HepG2 (cell line): ENCODE measurements around the gene KRT77. TPM values are rescaled to one million over a fixed set of nuclear protein-coding genes. Genes with fewer than 3 reads are reported as not detected.

Experiments
- ATAC-seq: fragments of 200-7000 bp; cut with Tn5 transposase; 3 replicates; pipeline ENCODE4 v1.9.1; 2020; ENCODE audit warnings: mild to moderate bottlenecking, moderate library complexity
- BruUV-seq: library from RNA; stranded (reverse); fragments of 400-500 nt; replicated peaks from 2 replicates; lab custom pipeline; 2021; lab: Mats Ljungman, UMichigan
- CTCF ChIA-PET: fragments of 300-600 bp; formaldehyde crosslinking; extraction: SDS; loops from one replicate; lab custom pipeline; 2021; ENCODE audit warnings: low total read pairs, inconsistent platforms, low intra/inter-chr PET ratio; lab: Yijun Ruan, JAX
- POLR2A ChIA-PET: fragments of 350-600 bp; sonication (Branson Sonifier 250); formaldehyde crosslinking; loops from one replicate; lab custom pipeline; 2020; ENCODE audit warnings: antibody characterized with exemption, inconsistent platforms; lab: Yijun Ruan, JAX
- DNase-seq: peaks from one replicate; pipeline ENCODE4 v3.0.0-alpha.2; 2015; ENCODE audit warnings: low spot score
- FAIRE-seq: peaks from 3 replicates; lab custom pipeline; 2011; peaks lifted over from hg19 to GRCh38; lab: Jason Lieb, UNC
- H2AFZ ChIP-seq: one replicate; pipeline ENCODE4 v1.6.1; 2011; ENCODE audit warnings: low read length, inconsistent platforms
- H3K27ac ChIP-seq: fragments of 300-600 bp; 3 replicates; pipeline ENCODE4 v1.8.0; 2011; ENCODE audit warnings: mixed run types, mild to moderate bottlenecking, mixed read lengths, low read length, inconsistent platforms; ENCODE audit not compliant: insufficient read depth; ENCODE audit errors: extremely low read length
- H3K27me3 ChIP-seq, 2 experiments: fragments of 200-600 bp in 1 of 2; 2 replicates in 1 of 2; 3 replicates in 1 of 2; pipeline versions ENCODE4 v1.6.0 to v1.8.0; 2011; ENCODE audit warnings: low read length in 2 of 2, mild to moderate bottlenecking in 2 of 2, moderate library complexity in 2 of 2, inconsistent platforms in 1 of 2; ENCODE audit not compliant: insufficient read depth in 2 of 2, control insufficient read depth in 1 of 2
- H3K36me3 ChIP-seq, 2 experiments: fragments of 200-600 bp in 1 of 2; replicated peaks in 1 of 2; 2 replicates in 1 of 2; 3 replicates in 1 of 2; pipeline versions ENCODE4 v1.5.1 to v1.8.0; 2011; ENCODE audit warnings: low read length in 2 of 2, inconsistent platforms in 1 of 2; ENCODE audit not compliant: insufficient read depth in 2 of 2, control insufficient read depth in 1 of 2
- H3K4me1 ChIP-seq: 2 replicates; pipeline ENCODE4 v1.5.1; 2012; ENCODE audit warnings: low read length, inconsistent platforms; ENCODE audit not compliant: insufficient read depth
- H3K4me2 ChIP-seq: 2 replicates; pipeline ENCODE4 v1.6.0; 2011; ENCODE audit warnings: low read depth, low read length, inconsistent platforms
- H3K4me3 ChIP-seq, 3 experiments: fragments of 200-600 bp in 1 of 3; sonication (generic), shearing (Covaris generic) in 1 of 3; replicated peaks in 1 of 3; 2 replicates each; pipeline ENCODE4 v1.5.1; 2011 to 2016; ENCODE audit warnings: low read length in 3 of 3, inconsistent platforms in 2 of 3, low read depth in 2 of 3, mild to moderate bottlenecking in 2 of 3, control low read depth in 1 of 3, mixed read lengths in 1 of 3; ENCODE audit not compliant: insufficient read depth in 1 of 3
- H3K79me2 ChIP-seq: one replicate; pipeline ENCODE4 v1.6.1; 2011; ENCODE audit warnings: low read length, inconsistent platforms; ENCODE audit not compliant: insufficient read depth
- H3K9ac ChIP-seq: 2 replicates; pipeline ENCODE4 v1.6.0; 2011; ENCODE audit warnings: mild to moderate bottlenecking, low read depth, low read length, inconsistent platforms; ENCODE audit not compliant: insufficient read depth
- H3K9me3 ChIP-seq: 2 replicates; pipeline ENCODE4 v1.5.1; 2012; ENCODE audit warnings: mild to moderate bottlenecking, low read length
- H4K20me1 ChIP-seq: 2 replicates; pipeline ENCODE4 v1.6.0; 2011; ENCODE audit warnings: inconsistent platforms, mild to moderate bottlenecking, low read length, moderate library complexity; ENCODE audit not compliant: insufficient read depth
- ATF1 ChIP-seq: IDR thresholded peaks from 2 replicates; pipeline ENCODE4 v1.6.1; 2016; ENCODE audit warnings: mild to moderate bottlenecking, control low read depth
- CERS6 ChIP-seq: sonication (generic); formaldehyde crosslinking; IDR thresholded peaks from 2 replicates; pipeline ENCODE4 v1.5.0; 2020; ENCODE audit warnings: missing genetic modification reagents
- GMEB1 ChIP-seq: sonication (generic); formaldehyde crosslinking; IDR thresholded peaks from 2 replicates; pipeline ENCODE4 v1.5.1; 2020; ENCODE audit warnings: missing genetic modification reagents, mild to moderate bottlenecking, borderline replicate concordance
- JARID2 ChIP-seq: sonication (generic); formaldehyde crosslinking; IDR thresholded peaks from 2 replicates; pipeline ENCODE4 v1.8.1; 2023; ENCODE audit warnings: missing genetic modification reagents, inconsistent platforms; ENCODE audit not compliant: insufficient replicate concordance
- ZBTB49 ChIP-seq: sonication (generic); formaldehyde crosslinking; IDR thresholded peaks from 2 replicates; pipeline ENCODE4 v1.4.0; 2020; ENCODE audit warnings: missing genetic modification reagents, borderline replicate concordance
- ZHX1 ChIP-seq: sonication (generic); formaldehyde crosslinking; IDR thresholded peaks from 2 replicates; pipeline ENCODE4 v1.8.1; 2022; ENCODE audit warnings: low read depth, mild to moderate bottlenecking, missing genetic modification reagents
- ZNF10 ChIP-seq: sonication (generic); formaldehyde crosslinking; IDR thresholded peaks from 2 replicates; pipeline ENCODE4 v1.4.0; 2020; ENCODE audit warnings: mild to moderate bottlenecking, low read depth, missing genetic modification reagents, borderline replicate concordance
- ZNF30 ChIP-seq: sonication (generic); formaldehyde crosslinking; IDR thresholded peaks from 2 replicates; pipeline ENCODE4 v1.5.0; 2020; ENCODE audit warnings: mild to moderate bottlenecking, missing genetic modification reagents
- ZNF660 ChIP-seq: sonication (generic); formaldehyde crosslinking; IDR thresholded peaks from 2 replicates; pipeline ENCODE4 v1.5.1; 2020; ENCODE audit warnings: mild to moderate bottlenecking, low read depth, missing genetic modification reagents, borderline replicate concordance
- WGBS: methylation state at CpG from one replicate; pipeline ENCODE4 v1.1.6; 2017; ENCODE audit warnings: low lambda C conversion rate; 5-methylcytosine and 5-hydroxymethylcytosine counted together
- in situ Hi-C: cut with HindIII; loops from 2 replicates; pipeline ENCODE4 v1.10.0; 2017; ENCODE audit warnings: low pct_unique_long_range_greater_than_20kb; ENCODE audit not compliant: extremely low pct_ligation_motif_present
- intact Hi-C: fragments of 100-400 bp; cut with micrococcal nuclease; formaldehyde crosslinking; loops from one replicate; pipeline ENCODE4 v1.10.0; 2022; ENCODE audit not compliant: unreplicated experiment
- polyA plus RNA-seq, 8 experiments: library from polyadenylated mRNA; depleted of rRNA in 3 of 8; stranded (reverse) in 7 of 8; unstranded in 1 of 8; fragments of >200 nt; fragmentation: Illumina TruSeq in 4 of 8; extraction: Trizol in 4 of 8; gene quantifications; 2 replicates each; pipeline versions ENCODE4 v1.2.1 to v1.2.3, GENCODE V29; 2011 to 2016; ENCODE audit warnings: low read depth in 4 of 8, missing spikeins in 1 of 8, mixed read lengths in 1 of 8; ENCODE audit not compliant: insufficient read depth in 1 of 8
- total RNA-seq, 5 experiments: library from RNA; depleted of rRNA; stranded (reverse); fragments of >200 nt; fragmentation: Illumina TruSeq; extraction: Trizol; gene quantifications; 2 replicates each; pipeline ENCODE4 v1.2.3, GENCODE V29; 2016; ENCODE audit warnings: low read depth in 1 of 5

Gene KRT77
- total and polyA plus RNA-seq, 2 of the 13 experiments (the other 11 are each of a cell fraction or from before 2014, with no cell fraction given), result not detected

- ATAC-seq (no peak), DNase-seq (no peak), FAIRE-seq (no peak)
- in situ Hi-C loops, result no loop called here
- no peak for TF ChIP-seq GMEB1
- Histone ChIP-seq H3K4me3 (no peak overlapping the region), H3K4me2 (no peak overlapping the region), H3K27ac (no peak overlapping the region), H4K20me1 (no peaks in the 10 kb centered on the region), H3K9me3 (no peaks in the 10 kb centered on the region), H3K27me3 (peaks cover 3 to 34% of the 10 kb centered on the region in 2 experiments; a peak in 4 of 5 replicates), H2AFZ (no peak overlapping the region), H3K79me2 (no peaks in the 10 kb centered on the region), H3K4me1 (no peaks in the 10 kb centered on the region), H3K36me3 (no peaks in the 10 kb centered on the region), H3K9ac (no peak overlapping the region)
- intact Hi-C loops, result no loop called here
- WGBS, result 17% methylated on average over 3 of the region's 3 CpGs
- BruUV-seq, result no TSS peak
- POLR2A ChIA-PET, result no interaction called here
- CTCF ChIA-PET, result no interaction called here
Measured at GRCh38 chr12:52660934-52661499, 42.3 kb downstream of the KRT77 start.

- POLR2A ChIA-PET, result no interaction called here
- FAIRE-seq, result no peak
- no peaks in the 10 kb centered on the region for H3K4me1 ChIP-seq
- no peak for ATAC-seq
- H4K20me1 ChIP-seq, result no peaks in the 10 kb centered on the region
- H2AFZ ChIP-seq, result no peak overlapping the region
- no TSS peak for BruUV-seq
- H3K36me3 ChIP-seq, result no peaks in the 10 kb centered on the region
- no peak overlapping the region for H3K4me3 ChIP-seq
- intact Hi-C loops (no loop called here), in situ Hi-C loops (no loop called here)
- no peaks in the 10 kb centered on the region for H3K9me3 ChIP-seq
- CTCF ChIA-PET, result no interaction called here
- DNase-seq, result no peak
- no peak overlapping the region for H3K4me2 ChIP-seq
- 25% methylated on average over 4 of the region's 4 CpGs for WGBS
- H3K27ac ChIP-seq, result no peak overlapping the region
- H3K79me2 ChIP-seq, result no peaks in the 10 kb centered on the region
- H3K9ac ChIP-seq, result no peak overlapping the region
- H3K27me3 ChIP-seq, result peaks cover 3 to 34% of the 10 kb centered on the region in 2 experiments; a peak in 4 of 5 replicates
- no peak for TF ChIP-seq ZBTB49 (CRISPR knock-in tag)
- TF ChIP-seq CERS6 (CRISPR knock-in tag), result no peak
- no peak for TF ChIP-seq JARID2
- no peak for TF ChIP-seq ZNF30 (CRISPR knock-in tag)
- no peak for TF ChIP-seq ZHX1 (CRISPR knock-in tag)
- no peak for TF ChIP-seq ZNF10 (CRISPR knock-in tag)
- no peak for TF ChIP-seq ATF1
- no peak for TF ChIP-seq ZNF660
Measured at GRCh38 chr12:52659951-52660350, 43.4 kb downstream of the KRT77 start.
